ENCODE measurements around the gene DCTD. TPM values are rescaled to one million over a fixed set of nuclear protein-coding genes. Genes with fewer than 3 reads are reported as not detected.
"Not testable (repeated sequence)": the region's sequence is repeated elsewhere in the genome, so short reads cannot be mapped to it uniquely, and the experiment has no call there.

DCTD gene
- total RNA-seq, 1 donor from 2014 or later = 93.7 TPM

- H3K27ac Mint-ChIP-seq = peak overlapping the region; percentile 52
- no peaks in the 10 kb centered on the region for H3K9me3 Mint-ChIP-seq
- H3K36me3 Mint-ChIP-seq = peaks cover 43% of the 10 kb centered on the region
Measured at GRCh38 chr4:182905038-182905437, 12.1 kb downstream of the DCTD start.

DNA sequence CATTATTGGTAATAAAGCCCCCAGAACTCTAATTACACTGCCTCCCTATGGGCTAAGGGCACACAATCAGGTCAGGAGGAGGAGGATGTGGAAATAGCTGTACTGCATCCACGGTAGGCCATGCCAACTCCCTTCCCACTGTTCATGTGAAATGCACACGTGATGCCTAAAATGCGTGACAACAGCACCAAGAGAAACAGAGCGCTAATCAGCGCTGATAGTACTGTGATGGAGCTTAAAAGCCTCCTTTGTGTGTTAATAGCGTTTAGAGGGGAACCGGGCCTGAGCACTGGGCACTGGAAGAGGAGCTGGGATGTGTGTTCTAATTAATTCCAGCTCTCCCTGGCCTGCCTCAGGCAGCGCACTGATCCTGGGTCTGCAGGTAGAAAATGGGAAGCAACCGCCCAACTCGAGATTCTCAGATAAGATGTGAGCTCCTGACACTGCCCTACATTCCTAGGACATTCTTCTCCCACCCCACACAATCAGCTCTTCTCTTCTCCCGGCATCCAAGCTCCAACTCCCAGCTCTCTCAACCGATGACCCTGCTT is 12.9 kb downstream of the DCTD start:
- no peak for TF ChIP-seq CTCF (IDR thresholded peaks at IDR 0.05; ENCODE audit: unreplicated experiment)
- DNase-seq (ENCODE audit: low spot score in 2 of 2, unreplicated experiment in 2 of 2) = no peak
- H3K4me1 Mint-ChIP-seq = peaks cover 34% of the 10 kb centered on the region
- no peak overlapping the region for H3K4me3 Mint-ChIP-seq
- peak overlapping the region; percentile 52 for H3K27ac Mint-ChIP-seq
- no peaks in the 10 kb centered on the region for H3K27me3 Mint-ChIP-seq (ENCODE audit: low read depth)
- H3K36me3 Mint-ChIP-seq = peaks cover 47% of the 10 kb centered on the region
- H3K9me3 Mint-ChIP-seq = no peaks in the 10 kb centered on the region

More at GRCh38 chr4:182905038-182905437, 12.1 kb downstream of the DCTD start:
- DNase-seq (ENCODE audit: low spot score in 2 of 2, unreplicated experiment in 2 of 2) = no peak
- TF ChIP-seq CTCF (IDR thresholded peaks at IDR 0.05; ENCODE audit: unreplicated experiment) = no peak
- H3K27me3 Mint-ChIP-seq (ENCODE audit: low read depth) = no peaks in the 10 kb centered on the region
- H3K4me1 Mint-ChIP-seq = peaks cover 34% of the 10 kb centered on the region
- no peak overlapping the region for H3K4me3 Mint-ChIP-seq

GRCh38 chr4:182903013-182903412 is 14.2 kb downstream of the DCTD start:
- H3K9me3 Mint-ChIP-seq = no peaks in the 10 kb centered on the region

DNA sequence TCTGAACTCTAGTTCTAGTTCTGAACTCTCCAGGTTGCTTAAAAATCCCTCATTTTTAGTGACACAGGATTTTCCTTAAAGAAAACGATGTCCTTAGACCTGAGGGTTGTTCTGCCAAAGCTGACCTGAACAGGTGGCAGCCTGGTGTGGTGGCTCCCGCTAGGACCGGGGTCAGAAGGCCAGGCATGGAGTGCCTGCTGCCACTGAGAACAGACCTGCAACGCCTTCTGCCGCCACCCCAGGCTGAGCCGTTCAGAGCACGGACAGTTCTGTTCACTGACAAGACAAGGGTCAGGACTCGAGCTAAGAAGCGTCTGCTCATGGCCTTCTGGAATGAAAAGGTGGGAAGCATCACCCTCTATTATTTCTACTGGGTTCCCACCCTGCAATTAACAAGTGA is 15.8 kb downstream of the DCTD start:
- no peak overlapping the region for H3K27ac Mint-ChIP-seq
- peaks cover 42% of the 10 kb centered on the region for H3K36me3 Mint-ChIP-seq

More at GRCh38 chr4:182903013-182903412, 14.2 kb downstream of the DCTD start:
- Mint-ChIP-seq H3K27ac (no peak overlapping the region), H3K4me3 (no peak overlapping the region), H3K4me1 (peaks cover 32% of the 10 kb centered on the region), H3K27me3 (ENCODE audit: low read depth) (no peaks in the 10 kb centered on the region), H3K36me3 (peaks cover 53% of the 10 kb centered on the region)
- TF ChIP-seq CTCF (IDR thresholded peaks at IDR 0.05; ENCODE audit: unreplicated experiment) = no peak
- DNase-seq (ENCODE audit: low spot score in 2 of 2, unreplicated experiment in 2 of 2) = no peak

GRCh38 chr4:182900021-182900420 is 17.2 kb downstream of the DCTD start:
- not testable (repeated sequence) for H3K27ac Mint-ChIP-seq; H3K27me3 Mint-ChIP-seq (ENCODE audit: low read depth); DNase-seq (ENCODE audit: low spot score in 2 of 2, unreplicated experiment in 2 of 2); H3K4me3 Mint-ChIP-seq; H3K9me3 Mint-ChIP-seq
- Mint-ChIP-seq H3K4me1 (peaks cover 14% of the 10 kb centered on the region), H3K36me3 (peaks cover 45% of the 10 kb centered on the region)

More for the DNA sequence above, 15.8 kb downstream of the DCTD start:
- Mint-ChIP-seq H3K27me3 (ENCODE audit: low read depth) (no peaks in the 10 kb centered on the region), H3K4me3 (no peak overlapping the region), H3K4me1 (peaks cover 26% of the 10 kb centered on the region), H3K9me3 (no peaks in the 10 kb centered on the region)
- no peak for TF ChIP-seq CTCF (IDR thresholded peaks at IDR 0.05; ENCODE audit: unreplicated experiment)
- no peak for DNase-seq (ENCODE audit: low spot score in 2 of 2, unreplicated experiment in 2 of 2)

- no peak overlapping the region for H3K4me3 Mint-ChIP-seq
- DNase-seq (ENCODE audit: low spot score in 2 of 2, unreplicated experiment in 2 of 2) = no peak
- no peak overlapping the region for H3K27ac Mint-ChIP-seq
- no peak for TF ChIP-seq CTCF (IDR thresholded peaks at IDR 0.05; ENCODE audit: unreplicated experiment)
- H3K9me3 Mint-ChIP-seq = no peaks in the 10 kb centered on the region
- no peaks in the 10 kb centered on the region for H3K4me1 Mint-ChIP-seq
- H3K36me3 Mint-ChIP-seq = peaks cover 48% of the 10 kb centered on the region
- no peaks in the 10 kb centered on the region for H3K27me3 Mint-ChIP-seq (ENCODE audit: low read depth)
Measured at GRCh38 chr4:182898479-182898799, 18.7 kb downstream of the DCTD start.

Measured in mesothelial cell of epicardium (in vitro differentiated cells).